Inferior parietal cortex (tissue), 1 donor: ENCODE data around the gene TOLLIP.

ENCODE experiments used
- DNase-seq: peaks from one replicate; pipeline ENCODE4 v3.0.0-alpha.2; 2016; ENCODE audit errors: extremely low spot score

TOLLIP gene

DNA sequence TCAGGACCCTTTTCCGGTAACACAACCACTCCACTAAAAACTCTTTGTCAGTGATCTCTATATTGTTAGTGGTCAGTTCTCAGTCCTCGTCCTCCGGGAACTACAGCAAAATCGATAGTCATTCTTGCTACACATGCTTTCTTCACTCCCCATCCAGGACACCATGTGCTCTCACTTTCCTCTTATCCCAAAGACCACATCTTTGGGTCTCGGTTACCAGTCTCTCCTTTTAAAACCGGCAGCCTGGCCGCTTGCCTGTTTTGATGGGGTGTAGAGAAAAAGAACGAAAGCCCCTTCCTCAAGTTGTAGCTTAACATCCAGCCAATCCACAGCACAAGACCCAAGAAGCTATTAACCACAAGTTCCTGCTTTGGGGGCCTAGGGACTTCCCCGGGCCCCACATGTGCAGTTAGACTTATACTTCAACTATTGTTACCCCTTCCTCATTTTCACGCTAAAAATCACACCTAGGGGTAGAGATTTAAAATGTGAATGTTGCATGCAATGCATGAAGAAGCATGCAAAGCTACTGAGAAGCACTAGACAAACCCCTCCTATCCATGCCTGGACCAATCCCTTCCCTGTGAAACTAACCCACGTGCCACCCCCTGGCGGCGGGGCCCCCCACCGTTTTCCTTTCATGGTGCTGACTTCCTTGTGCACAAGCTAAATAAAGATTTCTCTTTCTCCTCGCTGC lies 1.5 kb upstream of the TOLLIP start:
- no peak for DNase-seq

DNA sequence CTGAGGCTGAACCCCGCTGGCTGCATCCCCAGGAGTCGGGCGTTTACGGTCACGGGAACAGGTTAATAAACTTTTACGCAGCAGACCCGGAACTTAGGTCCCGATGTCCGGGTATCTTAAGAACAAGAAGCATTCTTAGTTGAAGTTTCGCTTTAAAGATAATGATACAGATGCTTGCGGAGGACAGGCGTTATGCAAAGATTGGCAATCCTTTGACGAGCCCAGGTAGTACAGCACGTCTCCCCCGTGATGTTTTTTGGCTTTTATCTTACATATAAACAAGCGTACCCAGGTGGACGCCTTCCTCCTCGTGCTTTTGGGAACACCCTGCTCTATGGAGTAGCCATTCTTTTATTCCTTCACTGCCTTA lies 871 bp upstream of the TOLLIP start:
- no peak for DNase-seq

GRCh38 chr11:1308743-1309497 lies 512 bp downstream of the TOLLIP start:
- no peak for DNase-seq

DNA sequence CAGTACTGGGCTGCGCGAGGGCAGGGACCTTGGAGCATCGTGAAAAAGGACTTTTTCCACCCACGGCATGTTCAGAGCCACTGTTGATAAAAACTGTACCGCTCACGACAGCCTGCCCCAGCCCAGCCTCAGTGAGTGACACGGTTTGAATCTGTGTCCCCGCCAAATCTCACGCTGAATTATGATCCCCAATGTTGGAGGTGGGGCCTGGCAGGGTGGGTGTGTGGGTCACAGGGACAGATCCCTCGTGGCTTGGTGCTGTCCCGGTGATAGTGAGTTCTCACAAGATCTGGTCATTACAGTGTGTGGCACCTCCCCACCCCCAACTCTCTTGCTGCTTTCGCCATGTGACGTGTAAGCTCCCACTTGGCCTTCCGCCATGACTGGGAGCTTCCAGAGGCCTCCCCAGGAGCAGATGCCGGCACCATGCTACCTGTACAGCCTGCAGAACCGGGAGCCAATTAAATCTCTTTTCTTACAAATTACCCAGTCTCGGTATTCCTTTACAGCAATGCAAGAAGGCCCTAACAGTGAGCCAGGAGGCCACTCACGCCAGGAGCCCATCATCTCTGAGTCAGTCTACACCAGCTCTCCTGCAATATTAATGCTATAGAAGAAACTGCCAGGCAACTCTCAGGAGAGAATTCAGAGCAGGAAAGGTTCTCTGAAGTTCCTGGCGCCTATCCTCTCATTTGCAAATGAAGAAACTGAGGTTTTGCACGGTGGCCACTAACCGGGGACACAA lies 1.3 kb downstream of the TOLLIP start:
- no peak for DNase-seq

DNA sequence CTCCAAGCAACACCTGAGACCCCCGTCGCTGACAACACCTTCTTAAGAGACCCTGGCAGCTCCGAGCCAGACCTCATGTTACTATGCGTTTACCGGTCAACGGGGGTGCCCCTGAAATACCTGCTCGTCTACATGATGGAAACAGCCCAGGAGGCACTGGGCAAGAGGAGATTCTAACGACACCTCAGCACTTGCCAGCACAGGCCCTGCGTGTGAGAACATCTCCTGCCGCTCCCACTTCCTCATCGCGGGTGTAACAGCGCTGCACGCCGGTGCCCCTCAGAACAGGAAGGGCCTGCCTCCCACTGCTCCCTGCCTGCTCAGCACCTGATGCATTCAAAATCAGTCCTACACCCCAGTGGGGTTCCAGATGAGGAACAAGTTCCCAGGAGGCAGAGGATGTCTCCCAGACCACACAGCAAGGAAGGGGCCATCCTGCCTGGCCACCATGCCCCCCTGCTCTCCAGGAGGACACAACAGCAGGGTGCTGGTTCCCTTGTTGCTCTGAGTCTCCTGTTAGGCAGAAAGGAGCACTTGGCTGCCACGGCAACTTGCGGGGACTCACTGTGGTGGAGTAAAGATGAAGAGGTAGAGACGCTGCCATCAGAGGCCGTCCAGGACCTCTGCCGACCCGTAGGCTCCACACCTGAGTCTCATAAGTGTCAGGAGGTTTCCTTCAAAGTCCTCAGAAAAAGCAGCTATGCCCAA lies 2.1 kb downstream of the TOLLIP start:
- no peak for DNase-seq

DNA sequence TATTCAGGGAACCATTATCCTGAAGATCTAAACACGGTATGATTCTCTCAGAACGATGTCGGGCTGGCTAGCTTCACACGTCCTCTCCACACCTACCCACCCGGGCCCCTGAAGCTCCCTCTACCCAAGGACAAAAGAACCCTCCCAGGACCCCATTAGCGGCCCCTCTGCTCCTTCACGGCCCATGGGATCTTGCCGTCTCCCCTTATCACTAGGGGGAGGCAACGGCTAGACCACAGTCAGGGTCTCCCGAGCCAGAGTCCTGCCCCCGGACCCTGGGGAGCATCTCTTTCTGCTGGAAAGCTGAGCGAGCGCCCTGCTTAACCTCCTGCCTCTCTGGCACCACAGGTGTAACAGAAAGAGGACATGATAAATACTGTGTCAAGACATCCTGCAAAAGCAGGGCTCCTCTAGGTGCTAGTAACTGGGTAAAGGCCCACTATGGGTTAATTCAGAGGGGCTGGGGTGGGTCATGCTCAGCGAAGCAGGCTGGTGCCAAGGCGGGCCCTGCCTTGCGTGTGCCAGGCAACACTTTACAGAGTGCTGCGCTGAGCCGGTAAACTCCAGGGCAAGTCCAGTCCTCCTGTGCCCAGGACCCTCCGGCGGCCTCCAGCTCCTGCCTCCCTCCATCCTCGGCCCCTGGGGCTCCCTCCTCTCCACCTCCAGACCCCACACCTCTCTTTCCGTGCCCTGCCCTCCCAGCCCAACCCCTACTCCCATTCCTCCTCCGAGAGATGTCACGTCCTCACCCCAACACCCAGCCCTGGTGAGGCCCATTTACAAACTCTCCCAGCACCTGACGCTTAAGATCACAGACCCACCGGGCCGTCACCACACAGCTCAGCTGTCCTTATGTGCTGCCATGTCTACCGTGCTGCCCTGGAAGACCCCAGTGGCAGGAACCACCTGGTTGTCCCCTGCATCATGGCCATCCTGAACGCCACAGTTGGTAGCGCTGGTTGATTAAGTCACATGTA lies 3.0 kb downstream of the TOLLIP start:
- no peak for DNase-seq

DNA sequence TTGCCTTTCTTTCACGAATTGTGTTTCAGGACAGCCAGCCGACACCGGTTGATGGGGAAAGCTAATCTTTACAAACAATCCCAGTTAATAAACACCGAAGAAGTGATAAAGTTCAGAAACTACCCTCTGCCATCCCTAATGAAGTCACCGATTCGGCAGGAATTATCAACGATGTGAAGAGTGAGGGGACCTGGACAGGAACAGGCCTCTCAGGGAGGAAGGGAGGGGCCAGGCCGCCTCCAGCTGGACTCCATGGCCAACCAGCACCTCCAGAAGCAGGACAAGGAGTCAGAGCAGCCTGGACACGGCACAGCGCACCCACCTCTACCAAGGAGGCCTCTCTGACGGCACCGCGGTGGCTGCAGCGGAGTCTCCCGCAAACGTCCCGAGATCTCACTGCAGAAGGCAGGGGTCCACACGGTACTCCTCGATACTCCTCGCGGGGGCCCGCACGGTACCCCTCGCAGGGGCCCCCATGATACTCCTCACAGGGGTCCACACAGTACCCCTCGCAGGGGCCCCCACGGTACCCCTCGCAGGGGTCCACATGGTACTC lies 3.9 kb downstream of the TOLLIP start:
- no peak for DNase-seq

DNA sequence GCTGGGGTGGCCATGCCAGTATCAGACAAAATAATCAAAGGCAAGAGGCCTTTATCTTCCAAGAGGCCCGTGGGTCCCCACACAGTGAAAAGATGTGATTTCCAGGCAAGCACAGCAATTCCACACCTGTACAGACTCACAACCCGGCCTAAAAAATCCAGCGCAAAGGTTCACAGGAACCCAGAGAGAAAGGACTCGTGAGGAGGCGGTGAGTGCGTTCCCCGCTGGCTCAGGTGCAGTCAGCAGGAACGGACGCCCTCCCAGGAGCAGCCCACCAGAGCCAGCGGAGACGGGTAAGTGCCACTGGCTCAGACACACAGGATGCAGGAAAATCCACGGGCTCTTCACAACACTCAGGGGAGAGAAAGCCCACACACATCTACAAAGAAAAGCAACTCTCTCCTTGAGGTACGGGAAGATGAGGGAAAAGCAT lies 4.4 kb downstream of the TOLLIP start:
- no peak for DNase-seq

DNA sequence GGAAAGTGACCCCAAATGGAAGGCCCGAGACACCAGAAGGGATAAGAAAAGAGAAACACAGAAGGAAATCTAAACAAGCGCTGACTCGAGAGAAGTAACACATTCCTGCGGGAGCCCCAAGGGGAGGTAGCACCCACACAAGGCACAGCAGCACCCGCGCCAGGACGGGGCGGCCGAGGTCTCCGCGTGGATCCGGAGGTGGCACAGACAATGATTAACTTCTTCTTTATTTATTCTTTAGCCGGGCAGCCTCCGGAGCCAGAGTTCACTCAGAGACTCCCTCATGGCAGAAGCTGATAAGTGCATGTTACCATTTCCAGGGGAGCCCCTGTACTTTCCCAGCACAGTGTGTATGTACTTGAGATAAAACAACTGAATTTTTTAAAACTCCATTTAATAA lies 5.1 kb downstream of the TOLLIP start:
- no peak for DNase-seq

- no peak for DNase-seq
Measured at GRCh38 chr11:1303973-1304372, 5.5 kb downstream of the TOLLIP start.

GRCh38 chr11:1303126-1303821 lies 6.2 kb downstream of the TOLLIP start:
- DNase-seq = no peak

GRCh38 chr11:1302461-1303125 lies 6.8 kb downstream of the TOLLIP start:
- no peak for DNase-seq

- no peak for DNase-seq
Measured at GRCh38 chr11:1302041-1302460, 7.4 kb downstream of the TOLLIP start.

DNA sequence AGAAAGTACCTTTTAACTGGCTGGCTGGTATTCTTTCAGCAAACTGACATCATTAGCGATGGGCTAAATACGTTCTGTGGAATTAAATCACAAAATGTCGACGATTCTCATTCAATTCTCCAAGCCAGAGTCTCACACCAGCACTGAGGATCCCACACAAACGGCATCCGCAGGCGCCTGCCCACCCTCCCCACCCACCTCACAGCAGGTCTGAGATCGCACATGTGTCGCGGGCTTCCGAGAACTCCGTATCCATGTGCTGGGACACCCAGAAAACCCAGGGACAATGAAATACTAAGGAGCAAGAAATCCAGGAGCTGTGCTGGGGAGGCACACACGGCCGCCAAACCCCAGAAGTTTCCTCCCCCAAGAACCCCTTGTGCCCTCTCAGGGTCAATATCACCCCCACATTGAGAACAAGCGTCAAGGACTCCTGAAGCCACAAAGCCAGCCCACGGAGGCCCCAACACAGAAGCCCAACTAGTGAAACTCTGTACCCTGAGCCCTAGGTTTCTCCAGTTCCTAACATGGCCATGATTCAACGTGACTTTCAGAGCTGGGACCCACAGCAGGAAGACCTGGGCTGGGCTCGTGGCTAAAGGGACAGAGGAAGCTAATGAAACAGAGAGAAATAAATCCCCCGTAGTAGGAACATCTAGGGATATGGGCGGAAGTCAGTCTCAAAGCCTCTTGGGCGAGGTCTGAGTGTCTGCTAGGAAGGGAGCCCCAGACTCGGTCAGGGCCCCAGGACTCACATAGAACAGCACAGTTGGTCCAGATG lies 8.0 kb downstream of the TOLLIP start:
- no peak for DNase-seq

GRCh38 chr11:1300569-1301187 lies 8.8 kb downstream of the TOLLIP start:
- DNase-seq = no peak

- no peak for DNase-seq
Measured at GRCh38 chr11:1300121-1300520, 9.3 kb downstream of the TOLLIP start.

- DNase-seq = no peak
Measured at GRCh38 chr11:1299621-1300020, 9.8 kb downstream of the TOLLIP start.
